K562 (cell line): ENCODE data around the gene GPR85. TPM values are rescaled to one million over a fixed set of nuclear protein-coding genes. Genes with fewer than 3 reads are reported as not detected.
A peak's percentile ranks its signal among the peaks of the same experiment; 100 is the strongest.

ENCODE experiments used
- CBX5 ChIP-seq: IDR thresholded peaks from 2 replicates; pipeline ENCODE4 v1.6.1; 2014; ENCODE audit warnings: low read depth, borderline replicate concordance
- CGGBP1 ChIP-seq: fragments of 250-450 bp; sonication (Bioruptor Pico); IDR thresholded peaks from 2 replicates; pipeline ENCODE4 v1.9.0; 2021; ENCODE audit warnings: mild to moderate bottlenecking
- CHAMP1 ChIP-seq: fragments of 450-650 bp; IDR thresholded peaks from 2 replicates; pipeline ENCODE4 v1.6.1; 2016; ENCODE audit warnings: mild to moderate bottlenecking
- CHCHD3 ChIP-seq: fragments of 250-450 bp; sonication (Bioruptor Pico); IDR thresholded peaks from 2 replicates; pipeline ENCODE4 v2.1.2; 2022; ENCODE audit warnings: mild to moderate bottlenecking
- DEAF1 ChIP-seq: fragments of 450-650 bp; formaldehyde crosslinking; IDR thresholded peaks from 2 replicates; pipeline ENCODE4 v1.4.0; 2020; ENCODE audit warnings: mild to moderate bottlenecking, moderate library complexity
- GTF2F1 ChIP-seq: IDR thresholded peaks from 2 replicates; pipeline ENCODE4 v1.6.1; 2011; ENCODE audit warnings: low read depth, low read length, improper control_type of control experiment
- HDAC1 ChIP-seq, 2 experiments: fragments of 450-650 bp; IDR thresholded peaks; 2 replicates each; pipeline ENCODE4 v1.6.1; 2016 to 2017; ENCODE audit warnings: inconsistent platforms in 1 of 2, mild to moderate bottlenecking in 1 of 2, moderate library complexity in 1 of 2
- HMBOX1 ChIP-seq: sonication (generic); IDR thresholded peaks from 2 replicates; pipeline ENCODE4 v1.6.1; 2016
- MCM2 ChIP-seq: fragments of 450-650 bp; IDR thresholded peaks from 2 replicates; pipeline ENCODE4 v1.6.1; 2017; ENCODE audit warnings: low read depth, mild to moderate bottlenecking
- POLR2AphosphoS2 ChIP-seq: IDR thresholded peaks from 2 replicates; pipeline ENCODE4 v1.6.1; 2012; ENCODE audit warnings: low read length, improper control_type of control experiment
- RNF2 ChIP-seq: sonication (generic); IDR thresholded peaks from 2 replicates; pipeline ENCODE4 v1.6.1; 2016
- STAT5A ChIP-seq: IDR thresholded peaks from 2 replicates; pipeline ENCODE4 v1.6.1; 2012; ENCODE audit warnings: low read length, inconsistent platforms, borderline replicate concordance
- TAF15 ChIP-seq: fragments of 200-400 bp; formaldehyde crosslinking; IDR thresholded peaks from 2 replicates; pipeline ENCODE4 v1.6.1; 2017; ENCODE audit warnings: mild to moderate bottlenecking, low read depth, low read length, moderate library complexity
- U2AF1 ChIP-seq: fragments of 200-400 bp; formaldehyde crosslinking; optimal IDR thresholded peaks from 2 replicates; pipeline ENCODE3; 2017; ENCODE audit warnings: mild to moderate bottlenecking, low read depth, low read length, moderate library complexity
- U2AF2 ChIP-seq: fragments of 200-400 bp; formaldehyde crosslinking; optimal IDR thresholded peaks from 2 replicates; pipeline ENCODE3; 2017; ENCODE audit warnings: low read depth, mild to moderate bottlenecking, low read length
- ZBTB5 ChIP-seq: fragments of 450-650 bp; IDR thresholded peaks from 2 replicates; pipeline ENCODE4 v1.6.1; 2017; ENCODE audit warnings: antibody characterized with exemption
- ZBTB8A ChIP-seq: fragments of 450-650 bp; IDR thresholded peaks from 2 replicates; pipeline ENCODE4 v1.6.1; 2018; ENCODE audit warnings: mild to moderate bottlenecking, moderate library complexity; ENCODE audit not compliant: partially characterized antibody
- ZNF23 ChIP-seq: fragments of 250-450 bp; sonication (Bioruptor Pico); IDR thresholded peaks from 2 replicates; pipeline ENCODE4 v1.4.0; 2020; ENCODE audit warnings: mild to moderate bottlenecking
- ZNF507 ChIP-seq: conservative IDR thresholded peaks from 2 replicates; pipeline ENCODE4 v1.6.1; 2017; ENCODE audit warnings: missing genetic modification characterization, missing compliant biosample characterization
- ZNF77 ChIP-seq: fragments of 250-450 bp; sonication (Bioruptor Pico); IDR thresholded peaks from 2 replicates; pipeline ENCODE4 v1.5.0; 2020
- ZNF830 ChIP-seq: fragments of 250-450 bp; sonication (Bioruptor Pico); IDR thresholded peaks from 2 replicates; pipeline ENCODE4 v1.5.0; 2021; ENCODE audit warnings: mild to moderate bottlenecking
- polyA plus RNA-seq, 8 experiments: library from polyadenylated mRNA; depleted of rRNA in 4 of 8; stranded (reverse) in 5 of 8; unstranded in 3 of 8; fragments of >200 nt; fragmentation: Nextera tagmentation in 2 of 8; fragmentation: Illumina TruSeq in 1 of 8; extraction: Ambion mirVana in 2 of 8; extraction: Trizol in 1 of 8; gene quantifications; 2 replicates each; pipeline versions ENCODE4 v1.2.1 to v1.2.3, GENCODE V29; 2011 to 2014; ENCODE audit warnings: inconsistent platforms in 1 of 8, missing spikeins in 1 of 8
- total RNA-seq, 7 experiments: library from RNA; depleted of rRNA in 6 of 7; stranded (reverse); fragments of >200 nt in 6 of 7; fragmentation: Illumina TruSeq in 2 of 7; extraction: Trizol in 2 of 7; gene quantifications; 2 replicates each; pipeline versions ENCODE4 v1.2.1 to v1.2.3, GENCODE V29; 2011 to 2021; ENCODE audit warnings: low replicate concordance in 1 of 7

GPR85 gene
- total and polyA plus RNA-seq, 9 of the 15 experiments (the other 6 are each of a cell fraction or from before 2014, with no cell fraction given) = 2.9 to 18.2 (median 4.0) TPM

- TF ChIP-seq TAF15 = no peak
- TF ChIP-seq ZNF507 (tag) = no peak
- no peak for TF ChIP-seq U2AF1
- no peak for TF ChIP-seq ZBTB8A
- TF ChIP-seq CGGBP1 = no peak
- TF ChIP-seq RNF2 = no peak
- TF ChIP-seq CHCHD3 = no peak
- TF ChIP-seq ZNF23 (CRISPR knock-in tag) = 0 out of 2 replicates have a peak, but pooled peaks have one; percentile 30
- TF ChIP-seq ZNF77 (CRISPR knock-in tag) = no peak
- TF ChIP-seq CBX5 = no peak
- TF ChIP-seq STAT5A = 0 out of 2 replicates have a peak, but pooled peaks have one; percentile 38
- TF ChIP-seq CHAMP1 = peak; percentile 80; the same call in 1 of the 2 replicates
- no peak for TF ChIP-seq MCM2
- no peak for TF ChIP-seq ZNF830 (CRISPR knock-in tag)
- TF ChIP-seq HDAC1 (IDR thresholded peaks at IDR 0.05) = no peak
- TF ChIP-seq HMBOX1 = no peak
- TF ChIP-seq GTF2F1 = no peak
- 0 out of 2 replicates have a peak, but pooled peaks have one; percentile 26 for TF ChIP-seq DEAF1
- TF ChIP-seq ZBTB5 = no peak
- TF ChIP-seq POLR2AphosphoS2 = no peak
- TF ChIP-seq U2AF2 = no peak
Measured at GRCh38 chr7:113087071-113087998, 708 bp upstream of the GPR85 start (continued).
